H9 (cell line): ENCODE measurements around the gene DFFB. TPM values are rescaled to one million over a fixed set of nuclear protein-coding genes. Genes with fewer than 3 reads are reported as not detected.

Source experiments
- DNase-seq: peaks from one replicate; pipeline ENCODE4 v3.0.0-alpha.2; 2017
- H2AFZ ChIP-seq: one replicate; pipeline ENCODE4 v1.6.1; 2013; ENCODE audit warnings: mild to moderate bottlenecking, low read length, control low read depth, moderate library complexity
- H2AK5ac ChIP-seq: 2 replicates; pipeline ENCODE4 v1.6.1; 2013; ENCODE audit warnings: low read length, control low read depth, mixed read lengths; ENCODE audit not compliant: insufficient read length
- H2BK120ac ChIP-seq: one replicate; pipeline ENCODE4 v1.6.1; 2013; ENCODE audit warnings: low read depth, mild to moderate bottlenecking, low read length, control low read depth, inconsistent platforms; ENCODE audit not compliant: poor library complexity, severe bottlenecking
- H2BK12ac ChIP-seq: 2 replicates; pipeline ENCODE4 v1.6.1; 2013; ENCODE audit warnings: low read length, control low read depth, mixed read lengths, low read depth; ENCODE audit not compliant: insufficient read length
- H2BK15ac ChIP-seq: 2 replicates; pipeline ENCODE4 v1.6.1; 2013; ENCODE audit warnings: low read depth, low read length, control low read depth
- H2BK20ac ChIP-seq: one replicate; pipeline ENCODE4 v1.6.1; 2013; ENCODE audit warnings: low read depth, mild to moderate bottlenecking, low read length, control low read depth, inconsistent platforms; ENCODE audit not compliant: poor library complexity, severe bottlenecking
- H2BK5ac ChIP-seq: 2 replicates; pipeline ENCODE4 v1.6.1; 2013; ENCODE audit warnings: low read length, control low read depth, mixed read lengths; ENCODE audit not compliant: insufficient read length
- H3K14ac ChIP-seq: 2 replicates; pipeline ENCODE4 v1.6.1; 2013; ENCODE audit warnings: low read length, control low read depth; ENCODE audit not compliant: insufficient read depth
- H3K18ac ChIP-seq: 2 replicates; pipeline ENCODE4 v1.6.1; 2013; ENCODE audit warnings: low read depth, mild to moderate bottlenecking, mixed read lengths, low read length, control low read depth; ENCODE audit not compliant: insufficient read length
- H3K23ac ChIP-seq: 2 replicates; pipeline ENCODE4 v1.6.1; 2013; ENCODE audit warnings: low read length, control low read depth, mixed read lengths, low read depth; ENCODE audit not compliant: insufficient read length
- H3K23me2 ChIP-seq: 2 replicates; pipeline ENCODE4 v1.6.1; 2013; ENCODE audit warnings: low read depth, mild to moderate bottlenecking, mixed read lengths, low read length, control low read depth; ENCODE audit not compliant: insufficient read length, poor library complexity, severe bottlenecking
- H3K27ac ChIP-seq: 2 replicates; pipeline ENCODE4 v1.5.1; 2013; ENCODE audit warnings: low read length, control low read depth, mixed read lengths, low read depth; ENCODE audit not compliant: insufficient read length
- H3K27me3 ChIP-seq: 2 replicates; pipeline ENCODE4 v1.6.1; 2013; ENCODE audit warnings: low read length, control low read depth, inconsistent platforms; ENCODE audit not compliant: insufficient read depth
- H3K4ac ChIP-seq: 2 replicates; pipeline ENCODE4 v1.6.1; 2013; ENCODE audit warnings: low read depth, mild to moderate bottlenecking, control low read depth, inconsistent platforms, low read length, moderate library complexity
- H3K4me1 ChIP-seq: 2 replicates; pipeline ENCODE4 v1.6.1; 2013; ENCODE audit warnings: low read length, control low read depth, inconsistent platforms; ENCODE audit not compliant: insufficient read depth
- H3K4me2 ChIP-seq: 2 replicates; pipeline ENCODE4 v1.6.1; 2013; ENCODE audit warnings: low read length, control low read depth, mixed read lengths; ENCODE audit not compliant: insufficient read length, insufficient read depth
- H3K56ac ChIP-seq: 2 replicates; pipeline ENCODE4 v1.6.1; 2013; ENCODE audit warnings: low read depth, mild to moderate bottlenecking, mixed read lengths, low read length, control low read depth; ENCODE audit not compliant: insufficient read length
- H3K79me1 ChIP-seq: 2 replicates; pipeline ENCODE4 v1.6.1; 2013; ENCODE audit warnings: low read depth, mild to moderate bottlenecking, moderate library complexity, low read length, control low read depth, inconsistent platforms; ENCODE audit not compliant: insufficient read depth, poor library complexity, severe bottlenecking
- H3K79me2 ChIP-seq: 2 replicates; pipeline ENCODE4 v1.6.1; 2013; ENCODE audit warnings: low read length, control low read depth, inconsistent platforms; ENCODE audit not compliant: insufficient read depth
- H3K9ac ChIP-seq: 2 replicates; pipeline ENCODE4 v1.6.1; 2013; ENCODE audit warnings: low read length, control low read depth, mixed read lengths; ENCODE audit not compliant: insufficient read length; ENCODE audit errors: extremely low read depth
- H3K9me3 ChIP-seq: one replicate; pipeline ENCODE4 v1.6.1; 2013; ENCODE audit warnings: low read depth, low read length, inconsistent platforms; ENCODE audit not compliant: control insufficient read depth
- H3T11ph ChIP-seq: one replicate; pipeline ENCODE4 v1.6.1; 2013; ENCODE audit warnings: mild to moderate bottlenecking, low read length, control low read depth, inconsistent platforms
- H4K20me1 ChIP-seq: one replicate; pipeline ENCODE4 v1.6.1; 2013; ENCODE audit not compliant: control insufficient read depth, insufficient read length, insufficient read depth
- H4K5ac ChIP-seq: 2 replicates; pipeline ENCODE4 v1.6.1; 2013; ENCODE audit warnings: low read depth, mild to moderate bottlenecking, mixed read lengths, low read length, control low read depth; ENCODE audit not compliant: insufficient read length
- H4K8ac ChIP-seq: replicated peaks from 2 replicates; pipeline ENCODE4 v1.6.1; 2013; ENCODE audit warnings: low read length, control low read depth, mixed read lengths, low read depth; ENCODE audit not compliant: insufficient read length
- H4K91ac ChIP-seq: 2 replicates; pipeline ENCODE4 v1.6.1; 2013; ENCODE audit warnings: low read depth, mild to moderate bottlenecking, moderate library complexity, mixed read lengths, low read length, control low read depth; ENCODE audit not compliant: insufficient read length
- H3K27ac Mint-ChIP-seq, 3 experiments: 2 replicates in 2 of 3; 3 replicates in 1 of 3; pipeline ENCODE4 v1.8.0; 2020 to 2021; ENCODE audit warnings: mixed read lengths in 3 of 3, mild to moderate bottlenecking in 1 of 3, moderate library complexity in 1 of 3
- H3K27me3 Mint-ChIP-seq: 2 replicates; pipeline ENCODE4 v1.8.0; 2021; ENCODE audit warnings: low read depth, mild to moderate bottlenecking, moderate library complexity, mixed read lengths
- H3K36me3 Mint-ChIP-seq, 3 experiments: 2 replicates in 2 of 3; 3 replicates in 1 of 3; pipeline ENCODE4 v1.8.0; 2020 to 2021; ENCODE audit warnings: low read depth in 3 of 3, mixed read lengths in 3 of 3; ENCODE audit not compliant: insufficient read depth in 1 of 3
- H3K4me1 Mint-ChIP-seq, 2 experiments: 2 replicates each; pipeline ENCODE4 v1.8.0; 2020; ENCODE audit warnings: mixed read lengths in 2 of 2
- H3K4me3 Mint-ChIP-seq, 2 experiments: 2 replicates in 1 of 2; 3 replicates in 1 of 2; pipeline ENCODE4 v1.8.0; 2020 to 2021; ENCODE audit warnings: mild to moderate bottlenecking in 2 of 2, mixed read lengths in 2 of 2, moderate library complexity in 1 of 2
- H3K9me3 Mint-ChIP-seq, 2 experiments: 2 replicates in 1 of 2; 3 replicates in 1 of 2; pipeline ENCODE4 v1.8.0; 2020; ENCODE audit warnings: mild to moderate bottlenecking in 2 of 2, mixed read lengths in 2 of 2, moderate library complexity in 1 of 2
- CTCF ChIP-seq: fragments of 200-600 bp; sonication (generic); conservative IDR thresholded peaks from 3 replicates; pipeline ENCODE4 v1.8.0; 2021; ENCODE audit warnings: antibody characterized with exemption, mild to moderate bottlenecking
- WGBS: extraction: QIAGEN DNeasy Blood & Tissue Kit; methylation state at CpG from one replicate; pipeline ENCODE4 v1.1.7; 2013; ENCODE audit warnings: missing lambda C conversion rate, low lambda C conversion rate, mixed read lengths; ENCODE audit not compliant: insufficient read length; ENCODE audit errors: extremely low coverage; 5-methylcytosine and 5-hydroxymethylcytosine counted together
- total RNA-seq: library from RNA; stranded (reverse); gene quantifications from 2 replicates; pipeline ENCODE4 v1.2.1, GENCODE V29; 2021

The DFFB gene
- total RNA-seq, 1 experiment from 2014 or later, result 9.7 TPM

GRCh38 chr1:3919706-3920105 lies 62.4 kb downstream of the DFFB start:
- H3K56ac ChIP-seq, result no peak overlapping the region
- H2AK5ac ChIP-seq, result no peak overlapping the region
- no peaks in the 10 kb centered on the region for H3K9me3 ChIP-seq
- no peak overlapping the region for H2BK120ac ChIP-seq
- H2BK20ac ChIP-seq, result no peak overlapping the region
- Mint-ChIP-seq H3K4me1 (peaks cover 0 to 5% of the 10 kb centered on the region in 2 experiments; a peak in 2 of 4 replicates), H3K4me3 (no peak overlapping the region), H3K36me3 (peaks cover 0 to 2% (median 0%) of the 10 kb centered on the region in 3 experiments; a peak in 1 of 7 replicates), H3K9me3 (peaks cover 2 to 3% of the 10 kb centered on the region in 2 experiments; a peak in 3 of 5 replicates), H3K27ac (no peak overlapping the region), H3K27me3 (peaks cover 3% of the 10 kb centered on the region; the same call in 1 of the 2 replicates)
- H2BK15ac ChIP-seq, result no peak overlapping the region
- no peak overlapping the region for H2BK12ac ChIP-seq
- H2AFZ ChIP-seq, result no peak overlapping the region
- H4K5ac ChIP-seq, result no peak overlapping the region
- H4K8ac ChIP-seq, result no peak overlapping the region
- no peak overlapping the region for H3K18ac ChIP-seq
- no peak overlapping the region for H3T11ph ChIP-seq
- no peak overlapping the region for H2BK5ac ChIP-seq
- no CpG with 5 or more reads among the region's 5 CpGs for WGBS
- H4K91ac ChIP-seq, result no peak overlapping the region
- no peak overlapping the region for H3K4ac ChIP-seq
- H3K27me3 ChIP-seq, result no peaks in the 10 kb centered on the region
- H3K23ac ChIP-seq, result no peak overlapping the region
- no peak overlapping the region for H3K9ac ChIP-seq
- H3K4me1 ChIP-seq, result no peaks in the 10 kb centered on the region
- H3K79me2 ChIP-seq, result no peaks in the 10 kb centered on the region
- no peak for TF ChIP-seq CTCF
- no peak overlapping the region for H3K14ac ChIP-seq
- no peak overlapping the region for H3K4me2 ChIP-seq
- no peaks in the 10 kb centered on the region for H4K20me1 ChIP-seq
- DNase-seq, result no peak
- no peaks in the 10 kb centered on the region for H3K23me2 ChIP-seq
- H3K27ac ChIP-seq, result no peak overlapping the region
- H3K79me1 ChIP-seq, result no peaks in the 10 kb centered on the region
